GM18858 (cell line): ENCODE results near the gene A2ML1.
"Not testable (repeated sequence)": the region's sequence is repeated elsewhere in the genome, so short reads cannot be mapped to it uniquely, and the experiment has no call there.

ENCODE experiments used
- ATAC-seq: cut with Tn5 transposase; IDR thresholded peaks from one replicate; pipeline ENCODE4 v1.9.1; 2021; ENCODE audit not compliant: unreplicated experiment

Gene A2ML1

DNA sequence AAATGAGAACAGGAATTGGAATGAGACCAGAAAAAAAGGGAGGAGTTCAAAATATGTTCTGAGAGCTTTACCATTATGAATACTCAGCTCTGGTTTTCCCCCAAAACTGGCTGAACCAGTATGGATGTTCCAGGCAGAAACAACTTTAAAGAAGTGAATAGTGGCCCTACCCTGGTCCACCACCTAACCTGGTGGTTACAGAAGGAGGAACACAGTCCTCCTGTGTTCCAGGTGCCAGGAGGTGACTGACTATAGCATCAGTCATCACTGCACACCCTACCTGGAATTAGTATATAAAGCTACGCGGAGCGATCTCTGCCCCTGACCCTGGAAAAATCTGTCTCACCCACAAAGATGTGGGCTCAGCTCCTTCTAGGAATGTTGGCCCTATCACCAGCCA is at the start of gene A2ML1:
A2ML1 (plus strand) TSS at position 324 of the 400 bp plus-strand sequence; CDS start at position 355, 31 bp downstream.
- no peak for ATAC-seq

DNA sequence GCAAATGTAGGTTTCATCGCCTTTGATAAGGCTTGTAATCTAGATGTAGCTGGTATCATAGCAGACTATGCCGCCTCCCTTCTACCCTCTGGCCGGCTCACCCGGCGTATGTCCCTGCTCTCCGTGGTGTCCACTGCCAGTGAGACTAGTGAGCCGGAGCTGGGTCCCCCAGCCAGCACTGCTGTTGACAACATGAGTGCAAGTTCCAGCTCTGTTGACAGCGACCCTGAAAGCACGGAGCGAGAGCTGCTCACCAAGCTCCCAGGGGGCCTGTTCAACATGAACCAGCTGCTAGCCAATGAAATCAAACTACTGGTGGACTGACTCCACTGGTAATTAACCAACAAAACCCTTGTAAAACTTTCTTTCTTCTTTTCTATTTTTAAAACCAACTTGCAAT is 49.0 kb upstream of the A2ML1 start:
- ATAC-seq, result no peak

DNA sequence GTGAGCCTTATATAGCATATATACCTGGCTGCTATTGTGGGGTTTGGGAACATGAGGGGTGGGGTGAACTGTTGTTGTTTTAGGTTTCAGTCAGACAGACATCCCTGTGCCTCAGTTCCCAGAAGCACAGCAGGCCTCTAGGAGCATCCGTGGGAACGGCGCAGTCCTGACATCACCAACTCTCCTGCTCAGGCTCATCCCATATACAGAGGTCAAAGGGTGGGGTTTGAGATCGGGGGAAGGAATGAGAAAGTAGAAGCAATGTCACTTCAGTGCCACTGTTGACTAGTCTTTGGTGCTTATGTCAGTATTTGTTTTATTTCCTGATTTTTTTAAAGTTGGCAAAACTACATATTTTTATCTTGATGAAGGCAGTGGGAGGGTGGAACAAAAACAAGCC is 43.1 kb upstream of the A2ML1 start:
- no peak for ATAC-seq

DNA sequence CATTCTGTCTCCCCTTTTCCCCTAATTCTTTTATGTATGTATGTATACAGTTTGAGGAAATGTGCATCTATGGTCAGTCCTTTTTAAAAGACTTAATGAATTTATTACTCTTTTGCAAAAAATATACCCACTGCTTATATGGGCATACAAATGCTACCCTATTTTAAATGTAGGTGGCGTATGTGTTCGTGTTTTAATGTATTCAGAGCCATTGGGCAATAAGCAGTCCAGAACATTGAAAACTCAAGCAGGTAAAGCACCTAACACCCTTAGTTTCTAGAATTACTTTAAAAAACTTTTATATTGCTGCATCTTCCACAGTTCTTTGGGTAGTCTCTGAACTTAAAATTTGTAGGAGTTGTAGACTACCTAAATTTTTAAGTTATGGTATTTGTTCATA is 42.6 kb upstream of the A2ML1 start:
- no peak for ATAC-seq

DNA sequence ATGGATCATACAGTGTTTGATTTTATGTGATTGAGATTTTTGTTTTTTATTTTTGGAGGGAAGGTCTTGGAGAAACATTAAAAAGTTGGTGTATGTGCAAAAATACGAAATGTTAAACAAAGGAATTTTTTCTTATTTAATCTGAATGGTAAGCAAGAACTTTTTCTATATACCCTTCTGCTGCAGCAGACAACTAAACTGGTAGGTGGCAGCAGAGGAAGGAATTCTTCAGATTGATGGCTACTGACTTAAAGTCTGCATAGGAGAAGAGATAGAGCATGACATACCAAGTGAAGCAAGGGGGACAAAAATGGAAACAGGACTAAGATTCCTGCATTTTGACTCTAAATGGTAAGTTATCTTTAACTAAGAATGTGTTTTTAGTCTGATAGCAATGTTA is 42.0 kb upstream of the A2ML1 start:
- ATAC-seq, result no peak

DNA sequence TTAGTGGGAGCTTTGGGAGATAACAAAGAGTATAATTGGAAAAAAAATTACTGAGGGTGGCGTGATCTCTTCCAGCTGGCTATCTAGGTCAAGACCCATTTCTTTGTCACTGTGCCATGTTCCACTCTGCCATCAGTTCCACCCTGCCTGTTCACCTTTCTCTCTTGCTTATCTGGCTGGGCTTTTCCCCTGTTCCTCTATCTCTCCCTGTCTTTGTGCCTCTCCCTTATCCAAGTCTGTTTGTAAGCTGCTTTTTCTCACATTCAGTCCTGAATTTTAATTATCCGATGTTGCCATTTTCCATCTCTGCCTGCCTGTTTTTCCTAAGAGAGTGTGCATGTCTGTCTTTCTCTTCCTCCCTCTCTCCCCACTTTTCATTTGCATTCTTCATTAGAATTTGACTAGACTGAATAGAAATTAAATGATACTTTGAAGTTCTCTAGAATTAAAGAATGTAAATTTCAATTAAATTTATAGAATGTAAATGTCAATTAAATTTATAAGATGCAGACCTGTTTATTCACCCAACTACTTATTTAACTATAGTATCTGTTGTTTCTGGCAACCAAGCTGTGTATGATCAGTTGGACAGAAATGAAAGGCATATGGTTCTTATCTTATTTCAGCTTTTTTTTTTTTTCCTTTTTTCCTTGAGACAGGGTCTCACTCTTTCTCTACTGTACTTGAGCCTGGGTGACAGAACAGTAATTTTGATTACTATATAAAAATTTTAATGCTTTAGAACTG is 40.9 kb upstream of the A2ML1 start:
- no peak for ATAC-seq

DNA sequence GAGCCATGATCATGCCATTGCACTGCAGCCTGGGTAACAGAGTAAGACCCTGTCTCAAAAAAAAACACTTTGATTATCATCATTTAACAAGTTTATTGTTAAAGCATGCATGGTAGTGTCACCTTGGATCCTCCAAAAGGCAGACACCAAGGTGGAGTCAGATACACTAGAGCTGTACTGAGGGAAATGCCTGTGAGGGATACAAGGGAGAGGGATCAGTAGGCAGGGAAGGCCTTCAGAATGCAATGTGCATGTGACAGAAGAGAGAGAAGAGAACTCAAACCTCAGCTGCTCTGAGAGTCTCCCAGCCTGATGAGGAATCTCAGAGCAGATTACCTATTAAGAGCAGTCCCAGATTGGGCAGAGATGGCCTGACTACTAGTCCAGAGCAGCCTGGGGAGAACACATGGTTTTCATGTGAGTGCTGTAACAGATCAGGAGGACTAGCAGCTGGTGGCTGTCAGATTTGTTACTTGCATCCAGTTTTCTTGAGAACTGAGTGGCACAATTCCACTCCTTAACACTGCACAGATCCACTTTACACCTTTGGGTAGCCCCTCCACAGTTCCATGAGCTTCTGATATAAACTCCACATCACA is 38.0 kb upstream of the A2ML1 start:
- no peak for ATAC-seq

DNA sequence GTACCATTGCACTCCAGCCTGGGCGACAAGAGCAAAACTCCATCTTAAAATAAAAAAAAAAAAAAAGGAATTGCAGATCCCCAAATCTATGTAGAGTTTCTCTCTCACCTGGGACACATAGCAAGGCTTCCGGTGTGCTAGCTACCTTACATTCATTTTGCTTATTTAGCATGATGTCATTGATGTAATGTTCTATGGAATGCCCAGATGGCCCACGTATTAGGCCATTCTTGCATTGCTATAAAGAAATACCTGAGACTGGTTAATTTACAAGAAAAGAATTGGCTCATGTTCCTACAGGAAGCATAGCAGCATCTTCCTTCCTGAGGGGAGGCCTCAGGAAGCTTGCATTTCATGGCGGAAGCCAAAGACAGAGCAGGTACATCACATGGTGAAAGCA is 36.9 kb upstream of the A2ML1 start:
- ATAC-seq, result no peak

DNA sequence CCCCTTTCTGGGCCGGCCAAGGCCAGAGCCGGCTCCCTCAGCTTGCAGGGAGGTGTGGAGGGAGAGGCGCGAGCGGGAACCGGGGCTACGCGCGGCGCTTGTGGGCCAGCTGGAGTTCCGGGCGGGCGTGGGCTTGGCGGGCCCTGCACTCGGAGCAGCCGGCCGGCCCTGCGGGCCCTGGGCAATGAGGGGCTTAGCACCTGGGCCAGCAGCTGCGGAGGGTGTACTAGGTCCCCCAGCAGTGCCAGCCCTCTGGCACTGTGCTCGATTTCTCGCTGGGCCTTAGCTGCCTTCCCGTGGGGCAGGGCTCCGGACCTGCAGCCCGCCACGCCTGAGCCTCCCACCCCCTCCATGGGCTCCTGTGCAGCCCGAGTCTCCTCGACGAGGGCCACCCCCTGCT is 35.2 kb upstream of the A2ML1 start:
- ATAC-seq, result not testable (repeated sequence)

DNA sequence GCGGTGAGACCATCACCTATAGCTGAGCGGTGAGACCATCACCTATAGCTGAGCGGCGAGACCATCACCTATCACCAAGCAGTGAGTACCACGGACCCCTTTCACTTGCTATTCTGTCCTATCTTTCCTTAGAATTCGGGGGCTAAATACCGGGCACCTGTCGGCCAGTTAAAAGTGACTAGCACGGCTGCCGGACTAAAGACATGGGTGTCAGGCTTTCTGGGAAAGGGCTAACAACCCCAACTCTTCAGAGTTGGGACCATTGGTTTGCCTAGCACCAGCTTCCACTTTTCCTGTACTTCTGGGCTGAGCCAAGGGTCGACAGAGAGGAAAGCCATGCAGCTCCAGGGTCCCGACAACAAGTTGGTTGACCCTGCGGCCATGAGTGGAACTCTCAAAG is 33.7 kb upstream of the A2ML1 start:
- not testable (repeated sequence) for ATAC-seq

DNA sequence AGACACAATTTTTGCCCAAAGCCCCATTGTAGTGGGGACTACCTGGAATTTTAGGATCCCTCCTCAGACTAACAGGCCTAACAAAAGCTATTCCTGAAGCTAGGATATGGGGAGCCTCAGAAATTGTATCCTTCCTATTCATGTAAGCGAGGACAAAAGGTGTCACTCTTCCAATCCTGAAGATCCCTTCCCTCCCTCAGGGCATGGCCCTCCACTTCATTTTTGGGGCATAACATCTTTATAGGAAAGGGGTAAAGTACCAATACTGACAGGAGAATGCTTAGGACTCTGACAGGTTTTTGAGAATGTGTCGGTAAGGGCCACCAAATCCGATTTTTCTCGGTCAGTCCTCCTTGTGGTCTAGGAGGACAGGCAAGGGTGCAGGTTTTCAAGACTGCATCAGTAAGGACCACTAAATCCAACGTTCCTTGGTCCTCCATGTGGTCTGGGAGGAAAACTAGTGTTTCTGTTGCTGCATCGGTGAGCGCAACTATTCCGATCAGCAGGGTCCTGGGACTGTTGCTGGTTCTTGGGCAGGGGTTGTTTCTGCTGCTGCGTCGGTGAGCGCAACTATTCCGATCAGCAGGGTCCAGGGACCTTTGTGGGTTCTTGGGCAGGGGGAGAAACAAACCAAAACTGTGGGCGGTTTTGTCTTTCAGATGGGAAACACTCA is 32.9 kb upstream of the A2ML1 start:
- not testable (repeated sequence) for ATAC-seq

DNA sequence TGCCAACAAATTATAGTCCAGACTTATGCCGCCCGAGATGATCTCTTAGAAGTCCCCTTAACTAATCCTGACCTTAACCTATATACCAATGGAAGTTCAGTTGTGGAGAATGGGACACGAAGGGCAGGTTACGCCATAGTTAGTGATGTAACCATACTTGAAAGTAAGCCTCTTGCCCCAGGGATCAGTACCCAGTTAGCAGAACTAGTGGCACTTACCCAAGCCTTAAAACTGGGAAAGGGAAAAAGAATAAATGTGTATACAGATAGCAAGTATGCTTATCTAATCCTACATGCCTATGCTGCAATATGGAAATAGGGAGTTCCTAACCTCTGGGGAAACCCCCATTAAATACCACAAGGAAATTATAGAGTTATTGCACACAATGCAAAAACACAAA is 29.2 kb upstream of the A2ML1 start:
- not testable (repeated sequence) for ATAC-seq

DNA sequence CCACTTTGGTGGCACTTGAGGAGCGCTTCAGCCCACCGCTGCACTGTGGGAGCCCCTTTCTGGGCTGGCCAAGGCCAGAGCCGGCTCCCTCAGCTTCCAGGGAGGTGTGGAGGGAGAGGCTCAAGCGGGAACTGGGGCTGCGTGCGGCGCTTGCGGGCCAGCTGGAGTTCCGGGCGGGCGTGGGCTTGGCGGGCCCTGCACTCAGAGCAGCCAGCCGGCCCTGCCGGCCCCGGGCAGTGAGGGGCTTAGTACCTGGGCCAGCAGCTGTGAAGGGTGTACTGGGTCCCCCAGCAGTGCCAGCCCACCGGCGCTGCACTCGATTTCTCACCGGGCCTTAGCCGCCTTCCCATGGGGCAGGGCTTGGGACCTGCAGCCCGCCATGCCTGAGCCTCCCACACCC is 27.8 kb upstream of the A2ML1 start:
- ATAC-seq, result not testable (repeated sequence)

DNA sequence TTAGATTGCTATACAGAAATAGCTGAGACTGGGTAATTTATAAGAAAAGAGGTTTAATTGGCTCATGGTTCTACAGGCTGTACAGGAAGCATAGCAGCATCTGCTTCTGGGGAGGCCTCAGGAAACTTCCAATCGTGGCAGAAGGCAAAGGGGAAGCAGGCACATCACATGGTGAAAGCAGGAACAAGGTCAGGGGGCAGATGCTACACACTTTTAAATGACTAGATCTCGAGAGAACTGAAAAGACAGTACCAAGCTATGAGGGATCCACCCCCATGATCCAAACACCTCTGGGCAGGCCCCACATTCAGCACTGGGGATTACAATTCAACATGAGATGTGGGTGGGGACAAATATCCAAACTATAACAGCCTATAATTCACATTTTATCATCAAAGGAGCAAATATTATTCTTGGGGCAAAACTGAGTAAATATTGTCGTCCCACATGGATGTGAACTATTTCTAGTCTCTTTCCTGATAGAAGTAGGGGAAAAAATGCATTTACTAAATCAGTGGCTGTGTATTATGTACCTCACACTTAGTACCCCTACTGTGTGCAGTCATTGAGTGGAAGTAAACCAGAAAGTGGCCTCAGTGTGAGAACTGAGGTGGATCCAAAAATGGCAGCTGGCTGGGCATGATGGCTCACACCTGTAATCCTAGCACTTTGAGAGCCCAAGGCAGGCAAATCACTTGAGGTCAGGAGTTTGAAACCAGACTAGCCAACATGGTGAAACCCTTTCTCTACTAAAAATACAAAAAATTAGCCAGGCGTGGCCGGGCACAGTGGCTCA is 25.4 kb upstream of the A2ML1 start:
- no peak for ATAC-seq

DNA sequence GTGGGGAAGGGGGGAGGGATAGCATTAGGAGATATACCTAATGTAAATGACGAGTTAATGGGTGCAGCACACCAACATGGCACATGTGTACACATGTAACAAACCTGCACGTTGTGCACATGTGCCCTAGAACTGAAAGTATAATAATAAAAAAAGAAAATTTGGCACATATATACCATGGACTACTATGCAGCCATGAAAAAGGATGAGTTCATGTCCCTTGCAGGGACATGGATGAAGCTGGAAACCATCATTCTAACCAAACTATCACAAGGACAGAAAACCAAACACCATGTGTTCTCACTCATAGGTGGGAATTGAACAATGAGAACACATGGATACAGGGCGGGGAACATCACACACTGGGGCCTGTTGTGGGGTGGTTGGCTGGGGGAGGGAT is 21.2 kb upstream of the A2ML1 start:
- not testable (repeated sequence) for ATAC-seq

DNA sequence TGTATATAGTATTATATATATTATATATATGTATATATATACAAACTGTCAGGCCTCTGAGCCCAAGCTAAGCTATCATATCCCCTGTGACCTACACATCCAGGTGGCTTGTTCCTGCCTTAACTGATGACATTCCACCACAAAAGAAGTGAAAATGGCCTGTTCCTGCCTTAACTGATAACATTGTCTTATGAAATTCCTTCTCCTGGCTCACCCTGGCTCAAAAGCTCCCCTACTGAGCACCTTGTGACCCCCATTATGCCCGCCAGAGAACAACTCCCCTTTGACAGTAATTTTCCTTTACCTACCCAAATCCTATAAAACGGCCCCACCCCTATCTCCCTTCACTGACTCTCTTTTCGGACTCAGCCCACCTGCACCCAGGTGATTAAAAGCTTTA is 17.6 kb upstream of the A2ML1 start:
- not testable (repeated sequence) for ATAC-seq

DNA sequence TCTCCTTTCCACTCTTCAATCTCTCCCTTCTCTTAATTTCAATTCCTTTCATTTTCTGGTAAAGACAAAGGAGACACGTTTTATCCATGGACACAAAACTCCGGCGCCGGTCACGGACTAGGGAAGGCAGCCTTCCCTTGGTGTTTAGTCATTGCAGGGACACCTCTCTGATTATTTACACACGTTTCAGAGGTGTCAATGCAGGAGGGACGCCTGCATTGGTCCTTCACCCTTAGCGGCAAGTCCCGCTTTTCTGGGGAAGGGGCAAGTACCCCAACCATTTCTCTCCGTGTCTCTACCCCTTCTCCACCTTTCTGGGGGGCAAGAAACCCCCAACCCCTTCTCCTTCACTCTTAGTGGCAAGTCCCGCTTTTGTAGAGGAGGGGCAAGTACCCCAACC is 16.9 kb upstream of the A2ML1 start:
- not testable (repeated sequence) for ATAC-seq

DNA sequence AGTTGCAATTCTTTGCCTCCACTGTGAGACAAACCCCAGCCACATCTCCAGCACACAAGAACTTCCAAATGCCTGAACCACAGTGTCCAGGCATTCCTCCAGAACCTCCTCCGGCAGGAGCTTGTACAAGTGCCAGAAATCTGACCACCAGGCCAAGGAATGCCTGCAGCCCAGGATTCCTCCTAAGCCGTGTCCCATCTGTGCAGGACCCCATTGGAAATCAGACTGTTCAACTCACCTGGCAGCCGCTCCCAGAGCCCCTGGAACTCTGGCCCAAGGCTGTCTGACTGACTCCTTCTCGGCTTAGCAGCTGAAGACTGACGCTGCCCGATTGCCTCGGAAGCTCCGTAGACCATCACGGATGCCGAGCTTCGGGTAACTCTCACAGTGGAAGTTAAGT is 15.3 kb upstream of the A2ML1 start:
- ATAC-seq, result not testable (repeated sequence)

DNA sequence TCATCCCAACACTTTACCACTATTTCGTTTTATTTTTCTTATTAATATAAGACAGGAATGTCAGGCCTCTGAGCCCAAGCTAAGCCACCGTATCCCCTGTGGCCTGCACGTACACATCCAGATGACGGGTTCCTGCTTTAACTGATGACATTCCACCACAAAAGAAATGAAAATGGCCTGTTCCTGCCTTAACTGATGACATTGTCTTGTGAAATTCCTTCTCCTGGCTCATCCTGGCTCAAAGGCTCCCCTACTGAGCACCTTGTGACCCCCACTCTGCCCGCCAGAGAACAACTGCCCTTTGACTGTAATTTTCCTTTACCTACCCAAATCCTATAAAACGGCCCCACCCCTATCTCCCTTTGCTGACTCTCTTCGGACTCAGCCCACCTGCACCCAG is 12.3 kb upstream of the A2ML1 start:
- ATAC-seq, result not testable (repeated sequence)

DNA sequence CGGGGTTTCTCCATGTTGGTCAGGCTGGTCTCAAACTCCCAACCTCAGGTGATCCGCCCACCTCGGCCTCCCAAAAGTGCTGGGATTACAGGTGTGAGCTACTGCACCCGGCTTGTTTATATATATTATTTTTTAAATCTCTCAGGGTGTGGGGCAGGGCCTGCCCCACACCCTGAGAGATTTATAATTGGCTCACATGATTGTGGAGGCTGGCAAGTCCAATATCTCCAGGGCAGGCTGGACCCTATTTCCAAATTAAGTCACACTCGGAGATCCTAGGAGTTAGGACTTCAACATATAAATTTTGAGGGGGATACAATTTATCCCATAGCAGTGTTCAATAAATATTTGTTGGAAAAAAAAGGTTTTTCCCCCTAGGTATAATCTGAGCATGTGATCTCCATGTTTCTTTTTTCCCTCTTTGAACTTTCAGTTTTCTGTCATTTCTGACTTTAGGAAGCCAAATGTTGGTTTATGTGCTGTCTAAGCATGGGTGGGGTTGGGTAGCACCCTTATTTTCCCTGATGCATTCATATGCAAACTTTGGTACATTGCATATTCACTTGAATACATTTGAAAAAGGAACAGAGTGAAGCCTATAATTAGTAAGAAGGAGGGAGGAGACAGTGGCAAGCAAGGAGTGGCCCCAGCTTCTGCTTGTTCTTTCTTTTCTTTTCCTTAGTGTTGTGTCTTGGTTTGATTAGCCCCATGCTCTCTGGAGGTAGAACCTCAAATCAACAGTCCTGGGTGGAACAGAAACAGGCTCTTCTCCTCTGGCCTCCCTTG is 8.7 kb upstream of the A2ML1 start:
- no peak for ATAC-seq
